ENCODE measurements around the gene KAZN.

Gene KAZN

DNA sequence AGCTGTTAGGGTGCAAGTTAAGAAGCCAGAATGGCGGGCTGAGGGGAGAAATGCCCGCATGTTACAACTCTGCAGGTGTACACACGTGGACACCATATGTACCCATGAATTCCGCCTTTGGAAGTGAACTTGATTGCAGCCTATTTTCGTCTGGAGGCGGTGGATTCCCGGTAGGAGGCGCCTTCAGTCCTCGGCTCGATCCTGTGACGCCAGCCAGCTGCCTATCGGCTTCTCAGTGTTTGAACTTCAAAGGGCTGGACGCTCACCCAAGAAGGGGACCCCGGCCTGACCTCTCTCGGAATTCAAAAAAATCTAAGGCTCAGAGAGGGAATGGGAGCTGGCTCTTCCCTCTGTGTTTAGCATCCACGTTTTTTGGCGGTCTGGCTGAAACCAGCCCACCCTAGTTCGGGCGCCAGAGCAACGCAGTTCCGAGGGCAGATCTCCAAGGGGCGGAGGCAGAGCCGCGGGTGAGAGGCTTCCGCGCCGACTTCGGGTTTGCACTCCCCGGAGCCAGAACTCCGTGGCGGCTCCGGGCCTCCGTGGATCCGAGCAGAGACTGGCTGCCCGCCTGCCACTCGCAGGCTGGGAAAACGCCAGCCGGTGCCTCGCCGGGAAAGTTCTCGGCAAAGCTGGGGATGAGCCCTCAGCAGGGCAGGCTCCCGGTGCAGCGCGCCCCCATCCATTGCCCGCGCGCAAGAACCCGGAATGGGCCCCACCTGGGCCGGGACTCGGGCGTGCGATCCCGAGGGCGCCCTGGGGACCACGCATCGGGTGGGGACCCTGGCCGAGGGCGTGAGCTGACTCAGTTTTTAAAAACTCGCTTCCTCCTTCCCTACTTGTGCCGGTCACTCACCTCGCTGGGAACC lies 554.1 kb downstream of the KAZN start:
- DNase-seq (ENCODE audit: low spot score) (peak; percentile 88), FAIRE-seq (peak; percentile 13)

GRCh38 chr1:15153184-15153841 lies 554.8 kb downstream of the KAZN start, which contains the start of gene TMEM51:
Gene TMEM51 (plus strand): TSS chr1:15153747. CDS start chr1:15215088, 61,341 bp downstream.
- FAIRE-seq (peak; percentile 5), DNase-seq (ENCODE audit: low spot score) (peak; percentile 90)

GRCh38 chr1:15153842-15154479 lies 555.5 kb downstream of the KAZN start:
- FAIRE-seq (no peak), DNase-seq (ENCODE audit: low spot score) (peak; percentile 75)

GRCh38 chr1:15154480-15155036 lies 556.1 kb downstream of the KAZN start:
- DNase-seq (ENCODE audit: low spot score) (no peak), FAIRE-seq (no peak)

- no peak for DNase-seq (ENCODE audit: low spot score)
- FAIRE-seq: no peak
These were observed 556.7 kb downstream of the KAZN start for GRCh38 chr1:15155191-15155590.

- DNase-seq (ENCODE audit: low spot score): no peak
- FAIRE-seq: no peak
These were observed 557.6 kb downstream of the KAZN start for GRCh38 chr1:15155888-15156741.

- DNase-seq (ENCODE audit: low spot score): no peak
- no peak for FAIRE-seq
These were observed 558.4 kb downstream of the KAZN start for GRCh38 chr1:15156807-15157380.

DNA sequence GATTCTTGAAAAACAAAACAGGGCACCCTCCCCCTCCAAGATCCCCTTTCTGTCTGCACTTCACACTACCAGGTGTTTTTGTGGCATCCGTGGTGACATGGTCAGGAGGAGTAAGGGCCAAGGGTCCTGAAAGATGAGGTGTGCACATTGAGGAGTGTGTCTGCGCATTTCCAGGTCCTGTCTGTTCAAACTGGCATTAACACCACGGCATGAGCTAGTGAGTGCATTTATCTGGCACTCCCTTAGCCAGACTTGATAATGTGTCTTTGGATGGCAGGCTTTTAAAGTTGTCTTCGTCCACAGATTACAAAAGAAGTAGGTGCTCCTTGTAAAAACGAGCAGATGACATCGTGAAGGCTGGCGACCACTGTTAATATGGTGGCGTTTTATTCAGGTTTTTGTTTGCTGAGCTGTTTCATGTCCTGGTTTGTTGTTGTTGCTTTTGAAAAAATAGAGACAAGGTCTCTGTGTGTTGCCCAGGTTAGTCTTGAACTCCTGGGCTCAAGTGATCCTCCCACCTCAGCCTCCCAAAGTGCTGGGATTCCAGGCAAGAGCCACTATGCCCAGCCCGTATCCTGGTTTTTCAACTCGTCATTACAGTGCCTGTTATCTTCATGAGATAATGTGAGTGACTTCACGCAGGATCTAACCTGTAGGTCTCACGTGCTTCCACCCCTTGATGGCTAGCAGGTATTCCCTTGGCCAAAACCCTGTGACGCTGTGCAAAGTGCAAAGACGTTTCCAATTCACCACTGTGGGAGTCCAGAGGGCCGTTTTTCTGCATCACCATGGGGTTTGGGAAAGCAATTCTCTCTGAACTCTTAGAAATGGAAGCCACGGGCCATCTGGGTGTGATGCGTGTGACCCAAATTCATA lies 559.3 kb downstream of the KAZN start:
- no peak for FAIRE-seq
- no peak for DNase-seq (ENCODE audit: low spot score)

DNA sequence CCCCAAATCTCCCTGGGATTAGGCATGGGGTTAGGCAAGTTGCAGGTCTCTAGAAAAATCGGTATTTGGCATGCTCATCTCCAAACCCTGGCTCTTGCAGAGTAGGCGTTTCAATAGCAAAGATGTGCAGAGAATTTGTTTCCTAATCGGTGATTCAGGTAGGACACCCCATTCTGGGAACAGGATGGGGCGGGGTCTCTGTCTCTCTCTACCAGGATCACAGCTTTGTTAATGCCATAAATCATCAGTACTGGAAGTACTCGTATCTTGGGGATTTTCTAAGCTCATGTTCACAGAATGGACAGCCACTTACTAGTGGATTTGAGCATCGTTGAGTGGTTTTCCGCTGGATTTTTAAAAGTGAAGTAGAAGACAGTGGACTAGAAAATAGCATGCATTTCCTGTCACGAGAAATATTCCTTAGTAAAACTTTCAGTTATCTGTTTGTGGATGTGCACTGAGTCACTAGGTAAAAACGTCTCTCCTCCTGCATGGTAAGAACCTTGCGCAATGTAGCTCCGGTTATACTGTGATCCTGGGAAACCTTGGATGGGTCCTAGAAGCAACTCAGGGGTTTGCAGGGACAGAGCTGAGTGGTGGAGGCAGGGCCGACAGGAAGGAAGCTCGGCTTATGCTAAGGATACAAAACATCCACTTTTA lies 560.2 kb downstream of the KAZN start:
- DNase-seq (ENCODE audit: low spot score) (no peak), FAIRE-seq (no peak)

GRCh38 chr1:15159166-15159555 lies 560.7 kb downstream of the KAZN start:
- FAIRE-seq (no peak), DNase-seq (ENCODE audit: low spot score) (no peak)

DNA sequence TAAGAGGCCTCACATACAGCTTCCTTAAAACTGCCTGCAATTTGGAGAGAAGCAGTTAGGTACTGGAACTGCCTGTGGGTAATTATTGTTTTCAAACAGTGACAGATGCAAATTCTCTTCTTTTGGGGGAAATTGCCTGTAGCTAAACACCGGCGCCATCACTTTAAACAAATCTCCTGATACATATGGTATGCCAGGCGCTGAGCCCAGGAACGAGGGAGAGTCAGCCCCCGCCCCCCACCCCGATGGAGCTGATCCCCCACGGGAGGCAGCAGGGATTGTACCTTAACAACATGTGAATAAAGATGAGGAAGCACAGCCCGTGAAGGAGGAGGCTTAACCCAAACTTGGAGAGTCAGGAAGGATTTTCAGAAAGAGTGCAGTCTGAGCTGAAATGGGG lies 562.1 kb downstream of the KAZN start:
- FAIRE-seq: no peak
- no peak for DNase-seq (ENCODE audit: low spot score)

DNA sequence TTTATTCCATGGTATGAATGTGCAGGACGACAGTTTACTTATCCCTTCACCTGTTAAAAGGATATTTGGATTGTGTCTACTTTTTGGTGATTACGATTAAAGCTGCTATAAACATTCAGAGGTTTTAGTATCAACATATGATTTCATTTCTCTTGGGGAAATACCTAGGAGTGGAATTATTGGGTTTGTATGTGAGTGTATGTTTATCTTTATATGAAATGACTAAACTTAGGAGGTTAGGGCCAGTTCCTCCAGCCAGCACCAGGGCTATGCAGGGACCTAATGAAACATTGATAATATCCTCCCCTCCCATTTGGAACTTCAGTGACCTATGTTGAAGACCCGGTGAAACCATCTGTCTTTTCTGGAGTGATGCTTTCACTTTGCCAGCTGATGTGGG lies 568.9 kb downstream of the KAZN start:
- DNase-seq (ENCODE audit: low spot score) (no peak), FAIRE-seq (no peak)

Data from urothelium cell line (cell line).